ENCODE measurements around the gene GTF2IRD1.
"Not testable (repeated sequence)": the region's sequence is repeated elsewhere in the genome, so short reads cannot be mapped to it uniquely, and the experiment has no call there.

GTF2IRD1 gene

DNA sequence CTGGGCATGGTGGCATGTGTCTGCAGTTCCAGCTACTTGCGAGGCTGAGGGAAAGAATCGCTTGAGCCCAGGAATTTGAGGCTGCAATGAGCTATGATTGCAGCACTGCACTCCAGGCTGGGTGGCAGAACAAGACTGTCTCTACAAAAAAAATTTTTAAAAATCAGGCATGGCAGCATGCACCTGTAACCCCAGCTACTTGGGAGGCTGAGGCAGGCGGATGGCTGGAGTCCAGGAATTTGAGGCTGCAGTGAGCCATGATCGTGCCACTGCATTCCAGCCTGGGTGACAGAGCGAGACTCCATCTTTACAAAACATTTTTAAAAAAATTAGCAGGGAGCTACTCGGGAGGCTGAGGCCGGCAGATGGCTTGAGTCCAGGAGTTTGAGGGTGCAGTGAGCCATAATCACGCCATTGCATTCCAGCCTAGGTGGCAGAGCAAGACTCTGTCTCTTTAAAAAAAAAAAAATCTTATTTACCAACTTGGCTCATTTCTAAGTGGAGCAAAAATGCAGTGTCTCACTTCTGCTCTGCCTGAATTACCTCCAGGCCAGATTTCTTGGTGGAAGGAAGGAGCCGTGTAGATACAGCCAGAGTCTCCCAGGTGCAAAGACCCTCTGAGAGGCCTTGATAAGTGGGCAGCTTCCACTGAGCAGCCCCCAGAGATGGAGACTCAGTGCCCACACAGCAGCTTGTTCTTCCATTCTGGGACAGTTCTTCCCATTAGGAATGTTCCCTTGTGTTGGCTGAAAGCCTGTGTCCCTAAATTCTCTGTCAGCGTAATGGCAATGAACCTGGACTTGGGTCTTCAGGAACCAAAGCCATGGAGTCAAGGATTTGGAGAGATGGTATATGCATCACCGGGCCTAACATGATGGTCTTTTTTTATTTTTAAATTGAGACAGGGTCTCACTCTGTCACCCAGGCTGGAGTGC lies 30.0 kb downstream of the GTF2IRD1 start:
- TF ChIP-seq, protein P1, sequence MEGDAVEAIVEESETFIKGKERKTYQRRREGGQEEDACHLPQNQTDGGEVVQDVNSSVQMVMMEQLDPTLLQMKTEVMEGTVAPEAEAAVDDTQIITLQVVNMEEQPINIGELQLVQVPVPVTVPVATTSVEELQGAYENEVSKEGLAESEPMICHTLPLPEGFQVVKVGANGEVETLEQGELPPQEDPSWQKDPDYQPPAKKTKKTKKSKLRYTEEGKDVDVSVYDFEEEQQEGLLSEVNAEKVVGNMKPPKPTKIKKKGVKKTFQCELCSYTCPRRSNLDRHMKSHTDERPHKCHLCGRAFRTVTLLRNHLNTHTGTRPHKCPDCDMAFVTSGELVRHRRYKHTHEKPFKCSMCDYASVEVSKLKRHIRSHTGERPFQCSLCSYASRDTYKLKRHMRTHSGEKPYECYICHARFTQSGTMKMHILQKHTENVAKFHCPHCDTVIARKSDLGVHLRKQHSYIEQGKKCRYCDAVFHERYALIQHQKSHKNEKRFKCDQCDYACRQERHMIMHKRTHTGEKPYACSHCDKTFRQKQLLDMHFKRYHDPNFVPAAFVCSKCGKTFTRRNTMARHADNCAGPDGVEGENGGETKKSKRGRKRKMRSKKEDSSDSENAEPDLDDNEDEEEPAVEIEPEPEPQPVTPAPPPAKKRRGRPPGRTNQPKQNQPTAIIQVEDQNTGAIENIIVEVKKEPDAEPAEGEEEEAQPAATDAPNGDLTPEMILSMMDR (conservative IDR thresholded peaks at IDR 0.05; ENCODE audit: low read depth, low read length), result no peak
- H3K4me3 ChIP-seq (ENCODE audit: low read length), result no peak overlapping the region
- DNase-seq (ENCODE audit: low read depth), result peak; percentile 88

DNA sequence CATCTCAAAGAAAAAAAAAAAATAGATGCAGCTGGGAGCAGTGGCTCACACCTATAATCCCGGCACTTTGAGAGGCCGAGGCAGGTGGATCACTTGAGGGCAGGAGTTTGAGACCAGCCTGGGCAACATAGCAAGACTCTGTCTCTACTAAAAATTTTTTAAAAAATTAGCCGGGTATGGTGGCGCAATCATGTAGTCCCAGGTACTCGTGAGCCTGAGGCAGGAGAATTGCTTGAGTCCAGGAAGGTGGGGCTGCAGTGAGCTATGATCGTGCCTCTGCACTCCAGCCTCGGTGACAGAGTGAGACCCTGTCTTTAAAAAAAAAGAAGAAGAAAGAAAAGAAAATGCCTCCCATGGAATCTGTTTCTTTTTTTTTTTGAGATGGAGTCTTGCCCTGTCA lies 31.9 kb downstream of the GTF2IRD1 start:
- no peak overlapping the region for H3K4me3 ChIP-seq (ENCODE audit: low read length)
- TF ChIP-seq, protein P1 (conservative IDR thresholded peaks at IDR 0.05; ENCODE audit: low read depth, low read length), result no peak
- no peak for DNase-seq (ENCODE audit: low read depth)

DNA sequence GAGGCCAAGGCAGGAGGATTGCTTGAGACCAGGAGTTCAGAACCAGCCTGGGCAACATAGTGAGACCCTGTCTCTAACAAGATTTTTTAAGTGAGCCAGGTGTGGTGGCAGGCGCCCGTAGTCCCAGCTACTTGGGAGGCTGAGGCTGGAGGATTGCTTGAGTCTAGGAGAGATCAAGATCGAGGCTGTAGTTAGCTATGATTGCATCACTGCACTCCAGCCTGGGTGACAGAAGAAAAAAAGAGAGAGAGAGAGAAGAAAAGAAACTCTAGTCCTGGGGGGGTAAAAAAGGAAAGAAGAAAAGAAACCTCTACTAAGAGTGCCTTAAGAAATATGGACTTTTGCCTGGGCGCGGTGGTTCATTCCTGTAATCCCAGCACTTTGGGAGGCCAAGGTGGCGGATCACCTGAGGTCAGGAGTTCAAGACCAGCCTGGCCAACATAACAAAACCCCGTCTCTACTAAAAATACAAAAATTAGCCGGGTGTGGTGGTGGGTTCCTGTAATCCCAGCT lies 34.9 kb downstream of the GTF2IRD1 start:
- DNase-seq (ENCODE audit: low read depth); H3K4me3 ChIP-seq (ENCODE audit: low read length): not testable (repeated sequence)

DNA sequence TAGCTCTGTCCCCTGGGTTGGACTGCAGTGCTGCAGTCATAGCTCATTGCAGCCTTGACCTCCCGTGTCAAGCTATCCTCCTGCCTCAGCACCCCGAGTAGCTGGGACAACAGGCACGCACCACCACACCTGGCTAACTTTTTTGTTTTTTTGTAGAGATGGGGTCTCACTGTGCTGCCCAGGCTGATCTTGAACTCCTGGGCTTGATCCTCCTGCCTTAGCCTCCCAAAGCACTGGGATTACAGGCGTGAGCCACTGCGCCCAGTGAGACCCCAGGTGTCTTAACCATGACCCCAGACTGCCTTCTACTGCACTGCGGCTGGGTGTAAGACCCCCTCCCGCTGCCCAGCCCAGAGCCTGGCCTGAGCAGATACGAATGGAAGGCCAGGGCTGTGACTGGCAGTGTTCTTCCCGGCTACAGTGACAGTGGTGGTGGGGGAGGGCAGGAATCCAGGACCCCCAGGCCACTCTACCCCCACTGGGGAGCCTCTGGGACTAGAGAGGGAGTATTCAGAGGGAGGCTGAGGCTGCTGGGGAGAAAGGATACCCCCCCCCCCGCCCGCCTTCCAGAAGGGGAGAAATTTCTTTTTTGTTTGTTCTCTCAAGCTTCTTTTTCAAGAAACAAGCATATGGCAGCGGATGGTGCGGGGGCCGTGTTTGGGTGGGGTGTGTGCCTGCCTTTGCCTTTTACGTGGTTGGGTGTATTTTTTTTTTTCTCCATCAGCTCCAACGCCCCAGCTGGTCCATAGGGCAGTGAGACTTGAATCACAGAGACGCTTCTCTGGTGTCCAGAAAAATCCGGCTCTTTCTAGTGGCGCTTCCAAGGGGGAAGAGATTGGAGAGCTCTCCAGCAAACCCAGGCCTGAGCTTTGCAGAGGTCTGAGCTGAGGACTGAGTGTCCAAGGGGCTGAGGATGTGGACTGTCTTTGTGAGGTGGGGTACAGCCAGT lies 36.6 kb downstream of the GTF2IRD1 start:
- no peak for DNase-seq (ENCODE audit: low read depth)
- TF ChIP-seq, protein P1 (conservative IDR thresholded peaks at IDR 0.05; ENCODE audit: low read depth, low read length), result no peak
- H3K4me3 ChIP-seq (ENCODE audit: low read length), result no peak overlapping the region

DNA sequence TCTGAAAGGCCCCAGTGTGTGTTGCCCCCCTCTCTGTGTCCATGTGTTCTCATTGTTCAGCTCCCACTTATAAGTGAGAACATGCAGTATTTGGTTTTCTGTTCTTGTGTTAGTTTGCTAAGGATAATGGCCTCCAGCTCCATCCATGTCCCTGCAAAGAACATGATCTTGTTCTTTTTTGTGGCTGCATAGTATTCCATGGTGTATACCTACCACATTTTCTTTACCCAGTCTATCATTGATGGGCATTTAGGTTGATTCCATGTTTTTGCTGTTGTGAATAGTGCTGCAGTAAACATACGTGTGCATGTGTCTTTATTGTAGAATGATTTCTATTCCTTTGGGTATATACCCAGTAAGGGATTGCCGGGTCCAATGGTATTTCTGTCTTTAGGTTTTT lies 37.8 kb downstream of the GTF2IRD1 start:
- not testable (repeated sequence) for H3K4me3 ChIP-seq (ENCODE audit: low read length); DNase-seq (ENCODE audit: low read depth)

DNA sequence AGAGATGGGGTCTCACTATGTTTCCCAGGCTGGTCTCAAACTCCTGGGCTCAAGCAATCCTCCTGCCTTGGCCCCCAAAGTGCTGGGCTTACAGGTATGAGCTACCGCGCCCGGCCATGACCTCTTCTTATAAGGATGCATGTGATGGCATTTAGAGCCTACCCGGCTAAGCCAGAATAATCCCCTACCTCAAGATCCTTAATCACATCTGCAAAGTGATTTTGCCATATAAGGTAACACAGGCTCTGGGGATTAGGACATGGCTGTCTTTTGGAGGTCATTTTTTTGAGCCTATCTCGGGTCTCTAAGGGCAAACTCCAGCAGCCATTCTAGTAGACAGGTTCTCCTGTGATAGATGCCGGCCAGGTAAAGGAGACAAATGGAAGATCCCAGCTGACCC lies 39.6 kb downstream of the GTF2IRD1 start:
- DNase-seq (ENCODE audit: low read depth), result peak; percentile 84
- no peak overlapping the region for H3K4me3 ChIP-seq (ENCODE audit: low read length)
- TF ChIP-seq, protein P1 (conservative IDR thresholded peaks at IDR 0.05; ENCODE audit: low read depth, low read length), result no peak

DNA sequence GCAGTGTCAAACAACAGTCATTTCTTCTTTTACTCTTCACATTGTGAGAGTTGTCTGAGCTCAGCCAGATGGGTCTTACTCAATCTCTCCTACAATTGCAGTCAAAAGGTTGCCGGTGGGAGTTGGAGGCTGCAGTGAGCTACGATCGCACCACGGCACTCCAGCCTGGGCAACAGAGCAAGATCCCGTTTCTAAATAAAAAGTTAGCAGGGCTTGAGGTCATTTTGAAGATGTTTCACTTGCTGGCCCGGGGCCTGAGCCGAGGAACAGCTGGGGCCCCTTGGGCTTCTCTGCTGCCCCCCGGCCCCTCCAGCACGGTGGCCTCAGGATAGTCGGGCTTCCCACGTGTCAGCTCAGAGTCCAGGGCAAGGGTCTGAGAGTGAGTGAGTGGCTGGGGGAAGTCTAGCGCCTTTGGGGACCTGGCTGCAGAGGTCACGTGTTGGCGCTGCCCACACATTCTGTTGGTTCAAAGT lies 40.4 kb downstream of the GTF2IRD1 start:
- DNase-seq (ENCODE audit: low read depth), result no peak
- H3K4me3 ChIP-seq (ENCODE audit: low read length), result no peak overlapping the region
- TF ChIP-seq, protein P1 (conservative IDR thresholded peaks at IDR 0.05; ENCODE audit: low read depth, low read length), result no peak
